ENCODE results near the gene TSPYL4.

The TSPYL4 gene

GRCh38 chr6:116253505-116254296 is at the start of gene TSPYL4:
Gene TSPYL4, minus strand, starts transcription at chr6:116254075. Its CDS starts 67 bp downstream, at chr6:116254008.
- peak; percentile 91 for DNase-seq (ENCODE audit: extremely low spot score)
- POLR2A ChIA-PET: interaction anchor here (0.5 to 1.2 kb wide), 2 partner anchors 25 to 117 kb away, joined by 3 to 4 read pairs; no protein-coding TSS in a partner anchor
- no peak for TF ChIP-seq CTCF (IDR thresholded peaks at IDR 0.05; ENCODE audit: control extremely low read depth, extremely low read depth, low read depth, missing control alignments)
- CTCF ChIA-PET: interaction anchor here (0.8 to 4.6 kb wide), 7 partner anchors 15 to 307 kb away, joined by 3 to 49 read pairs (median 5); no protein-coding TSS in a partner anchor

DNA sequence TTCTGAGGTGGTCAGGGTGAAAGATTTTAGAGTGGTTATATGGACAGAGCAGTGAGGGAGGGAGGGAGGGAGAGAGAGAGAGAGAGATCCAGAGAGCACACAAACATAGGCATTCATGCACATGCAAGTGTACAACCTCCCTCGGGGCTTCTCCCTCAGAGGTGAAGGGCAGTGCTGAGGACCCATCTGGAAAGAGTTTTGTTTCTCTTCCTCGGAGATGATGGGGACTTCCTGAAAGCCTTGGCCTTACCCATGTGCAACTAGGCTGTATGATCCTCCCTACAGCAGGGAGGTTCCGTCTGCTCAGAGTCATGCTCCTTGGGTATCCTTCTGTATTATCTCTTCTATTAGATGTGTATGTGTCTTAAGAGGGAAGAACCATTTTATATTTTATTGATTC is 47.2 kb upstream of the TSPYL4 start:
- POLR2A ChIA-PET: no interaction called here
- no peak for TF ChIP-seq CTCF (IDR thresholded peaks at IDR 0.05; ENCODE audit: control extremely low read depth, extremely low read depth, low read depth, missing control alignments)
- CTCF ChIA-PET: interaction anchor here (2.9 kb wide), 1 partner anchor 13 kb away, joined by 7 read pairs; no protein-coding TSS in a partner anchor
- no peak for DNase-seq (ENCODE audit: extremely low spot score)

DNA sequence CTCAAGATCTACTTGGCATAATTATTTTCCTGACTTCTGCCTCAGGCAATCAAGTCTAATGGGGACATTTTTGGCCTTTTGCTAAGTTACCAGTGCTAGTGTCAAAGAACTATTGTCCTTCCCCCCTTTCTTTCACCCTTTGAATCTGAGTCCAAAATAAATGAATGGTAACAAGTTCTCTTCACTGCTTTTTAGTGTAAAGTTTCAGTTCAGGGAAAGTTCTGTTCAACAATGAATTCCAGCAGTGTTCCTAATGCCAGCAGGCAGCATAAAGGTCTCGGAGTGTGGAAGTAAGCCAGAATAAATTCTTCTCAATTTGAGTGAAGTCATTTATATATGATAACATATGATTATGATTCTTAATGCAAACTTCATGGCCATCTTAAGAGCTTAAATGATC is 46.7 kb upstream of the TSPYL4 start:
- DNase-seq (ENCODE audit: extremely low spot score): no peak
- ChIA-PET POLR2A (no interaction called here), CTCF (interaction anchor here (2.9 kb wide), 1 partner anchor 13 kb away, joined by 7 read pairs; no protein-coding TSS in a partner anchor)
- no peak for TF ChIP-seq CTCF (IDR thresholded peaks at IDR 0.05; ENCODE audit: control extremely low read depth, extremely low read depth, low read depth, missing control alignments)

GRCh38 chr6:116298973-116299372 is 45.1 kb upstream of the TSPYL4 start:
- no peak for DNase-seq (ENCODE audit: extremely low spot score)
- POLR2A ChIA-PET: no interaction called here
- CTCF ChIA-PET: interaction anchor here (1.1 to 1.2 kb wide), 2 partner anchors 11 to 26 kb away, joined by 3 to 5 read pairs; no protein-coding TSS in a partner anchor
- no peak for TF ChIP-seq CTCF (IDR thresholded peaks at IDR 0.05; ENCODE audit: control extremely low read depth, extremely low read depth, low read depth, missing control alignments)

DNA sequence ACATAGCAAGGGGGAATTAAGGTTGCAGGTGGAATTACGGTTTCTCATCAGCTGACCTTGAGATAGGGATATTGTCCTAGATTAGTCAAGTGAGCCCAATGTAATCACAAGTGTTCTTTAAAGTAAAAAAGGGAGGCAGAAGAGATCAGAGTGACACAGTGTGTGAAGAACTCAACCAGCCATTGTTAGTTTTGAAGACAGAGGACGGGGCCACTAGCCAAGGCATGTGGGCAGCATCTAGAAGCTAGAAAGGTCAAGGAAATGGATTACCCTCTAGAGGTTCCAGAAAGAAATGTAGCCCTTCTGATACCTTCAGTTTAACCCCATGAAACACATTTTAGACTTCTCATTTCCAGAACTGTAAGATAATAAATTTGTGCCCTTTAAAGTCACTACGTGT is 44.4 kb upstream of the TSPYL4 start:
- ChIA-PET POLR2A (no interaction called here), CTCF (interaction anchor here (1.1 to 1.2 kb wide), 2 partner anchors 10 to 25 kb away, joined by 3 to 5 read pairs; no protein-coding TSS in a partner anchor)
- TF ChIP-seq CTCF (IDR thresholded peaks at IDR 0.05; ENCODE audit: control extremely low read depth, extremely low read depth, low read depth, missing control alignments): no peak
- DNase-seq (ENCODE audit: extremely low spot score): no peak

DNA sequence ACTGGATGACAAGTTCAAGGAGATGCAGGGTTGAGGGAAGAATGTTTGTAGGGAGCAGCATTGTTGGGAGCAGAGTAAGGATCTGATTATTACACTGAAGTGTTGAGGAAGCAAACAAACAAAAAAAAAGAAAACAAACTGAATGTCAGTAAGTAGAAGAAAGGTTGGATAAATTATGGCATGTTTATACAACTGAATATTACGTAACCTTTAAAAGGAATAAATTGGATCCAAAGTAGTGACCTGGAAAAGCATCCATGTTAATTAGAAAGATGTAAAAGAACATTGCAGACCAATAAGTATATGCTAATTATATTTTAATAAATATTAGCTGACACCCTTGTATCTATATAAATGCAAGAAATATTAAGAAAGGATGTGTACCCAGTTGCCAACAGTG is 38.7 kb upstream of the TSPYL4 start:
- ChIA-PET POLR2A (no interaction called here), CTCF (interaction anchor here (1.2 to 2.9 kb wide), 7 partner anchors 14 to 241 kb away, joined by 3 to 16 read pairs (median 4); no protein-coding TSS in a partner anchor)
- TF ChIP-seq CTCF (IDR thresholded peaks at IDR 0.05; ENCODE audit: control extremely low read depth, extremely low read depth, low read depth, missing control alignments): no peak
- no peak for DNase-seq (ENCODE audit: extremely low spot score)
